ENCODE data around the gene PMEPA1. TPM values are rescaled to one million over a fixed set of nuclear protein-coding genes. Genes with fewer than 3 reads are reported as not detected.

PMEPA1 gene
- total RNA-seq, 1 experiment from 2014 or later = 89.8 TPM

GRCh38 chr20:57622201-57622570, 87.6 kb downstream of the PMEPA1 start:
- ChIA-PET CTCF (interaction anchor here (0.7 kb wide), 1 partner anchor 85 kb away, joined by 3 read pairs; no protein-coding TSS in a partner anchor), POLR2A (no interaction called here)
- TF ChIP-seq CTCF (IDR thresholded peaks at IDR 0.05) = no peak
- no peak for TF ChIP-seq SIN3A (IDR thresholded peaks at IDR 0.05; ENCODE audit: borderline replicate concordance, insufficient read depth, low read depth, low read length)
- TF ChIP-seq REST (IDR thresholded peaks at IDR 0.05; ENCODE audit: insufficient read depth in 1 of 2, low read depth in 2 of 2, low read length in 1 of 2) = no peak
- no peak for TF ChIP-seq POLR2AphosphoS5 (IDR thresholded peaks at IDR 0.05; ENCODE audit: low read depth, low read length)
- no peak for TF ChIP-seq TCF7L2 (IDR thresholded peaks at IDR 0.05; ENCODE audit: low read depth, low read length)
- Histone ChIP-seq H3K4me1 (ENCODE audit: control insufficient read depth, insufficient read depth, low read length) (peaks cover 5% of the 10 kb centered on the region; the same call in 1 of the 2 replicates), H3K36me3 (ENCODE audit: control insufficient read depth, insufficient read depth, low read length) (no peaks in the 10 kb centered on the region), H3K27me3 (ENCODE audit: control insufficient read depth, insufficient read depth, low read length) (no peaks in the 10 kb centered on the region), H3K27ac (ENCODE audit: low read length) (no peak overlapping the region), H3K9me3 (ENCODE audit: control insufficient read depth, insufficient read depth, low read depth, low read length) (no peaks in the 10 kb centered on the region), H3K4me3 (ENCODE audit: low read depth in 2 of 2, low read length in 2 of 2) (no peak overlapping the region)
- in situ Hi-C loops (cut with HindIII; ENCODE audit: low pct_unique_long_range_greater_than_20kb, low sequenced_read_pairs) = no loop called here
- DNase-seq (ENCODE audit: low read depth, low spot score) = no peak
- no TSS peak for BruUV-seq (replicated peaks)
- ATAC-seq = no peak; the same call in 1 of the 2 replicates
- intact Hi-C loops (cut with micrococcal nuclease; ENCODE audit: unreplicated experiment) = no loop called here

- DNase-seq (ENCODE audit: low read depth, low spot score) = no peak
- in situ Hi-C loops (cut with HindIII; ENCODE audit: low pct_unique_long_range_greater_than_20kb, low sequenced_read_pairs) = no loop called here
These were observed 88.2 kb downstream of the PMEPA1 start for GRCh38 chr20:57621421-57622200.

More at GRCh38 chr20:57621421-57622200, 88.2 kb downstream of the PMEPA1 start:
- no peaks in the 10 kb centered on the region for H3K9me3 ChIP-seq (ENCODE audit: control insufficient read depth, insufficient read depth, low read depth, low read length)
- intact Hi-C loops (cut with micrococcal nuclease; ENCODE audit: unreplicated experiment) = no loop called here
- no peaks in the 10 kb centered on the region for H3K36me3 ChIP-seq (ENCODE audit: control insufficient read depth, insufficient read depth, low read length)
- H3K27me3 ChIP-seq (ENCODE audit: control insufficient read depth, insufficient read depth, low read length) = no peaks in the 10 kb centered on the region
- POLR2A ChIA-PET = no interaction called here
- no TSS peak for BruUV-seq (replicated peaks)
- H3K27ac ChIP-seq (ENCODE audit: low read length) = no peak overlapping the region
- ATAC-seq = no peak
- peaks cover 5% of the 10 kb centered on the region; the same call in 1 of the 2 replicates for H3K4me1 ChIP-seq (ENCODE audit: control insufficient read depth, insufficient read depth, low read length)
- H3K4me3 ChIP-seq (ENCODE audit: low read depth in 2 of 2, low read length in 2 of 2) = no peak overlapping the region
- TF ChIP-seq REST (IDR thresholded peaks at IDR 0.05; ENCODE audit: insufficient read depth in 1 of 2, low read depth in 2 of 2, low read length in 1 of 2) = no peak
- TF ChIP-seq CTCF (IDR thresholded peaks at IDR 0.05) = no peak
- TF ChIP-seq POLR2AphosphoS5 (IDR thresholded peaks at IDR 0.05; ENCODE audit: low read depth, low read length) = no peak
- no peak for TF ChIP-seq SIN3A (IDR thresholded peaks at IDR 0.05; ENCODE audit: borderline replicate concordance, insufficient read depth, low read depth, low read length)
- TF ChIP-seq TCF7L2 (IDR thresholded peaks at IDR 0.05; ENCODE audit: low read depth, low read length) = no peak
- CTCF ChIA-PET = interaction anchor here (0.8 kb wide), 1 partner anchor 10 kb away, joined by 5 read pairs; no protein-coding TSS in a partner anchor
